Stomach (tissue), 9 donors: ENCODE results near the gene GPR25. TPM values are rescaled to one million over a fixed set of nuclear protein-coding genes. Genes with fewer than 3 reads are reported as not detected.

Experiments
- DNase-seq, 2 donors: peaks; one replicate each; pipeline versions ENCODE4 v3.0.0 to v3.0.0-alpha.2; 2013 to 2019
- H3K27ac ChIP-seq, 5 donors: fragments of 200-600 bp in 4 of 5; sonication (generic) in 4 of 5; one replicate each; pipeline ENCODE4 v1.5.1; 2013 to 2019; ENCODE audit warnings: mild to moderate bottlenecking in 1 of 5, moderate library complexity in 1 of 5
- H3K27me3 ChIP-seq, 3 donors: fragments of 200-600 bp; sonication (generic); one replicate each; pipeline ENCODE4 v1.5.1; 2017 to 2019; ENCODE audit warnings: mixed run types in 1 of 3
- H3K36me3 ChIP-seq, 4 donors: fragments of 200-600 bp; sonication (generic); 1 replicate in 3 of 4; 2 replicates in 1 of 4; pipeline ENCODE4 v1.5.1; 2016 to 2019
- H3K4me1 ChIP-seq, 4 donors: fragments of 200-600 bp; sonication (generic); one replicate each; pipeline ENCODE4 v1.5.1; 2016 to 2019
- H3K4me3 ChIP-seq, 4 donors: fragments of 200-600 bp; sonication (generic) in 3 of 4; one replicate each; pipeline ENCODE4 v1.5.1; 2016 to 2019; ENCODE audit warnings: mild to moderate bottlenecking in 1 of 4
- H3K9me3 ChIP-seq, 4 donors: fragments of 200-600 bp; sonication (generic); one replicate each; pipeline ENCODE4 v1.5.1; 2016 to 2019
- CTCF ChIP-seq, 7 experiments: fragments of 450-650 bp in 4 of 7; fragments of 200-600 bp in 3 of 7; sonication (generic) in 3 of 7; IDR thresholded peaks; one replicate each; pipeline ENCODE4 v1.5.1; 2016 to 2019; ENCODE audit warnings: antibody characterized with exemption in 7 of 7, control low read depth in 2 of 7, mild to moderate bottlenecking in 1 of 7
- EP300 ChIP-seq: sonication (generic); formaldehyde crosslinking; IDR thresholded peaks from one replicate; pipeline ENCODE4 v1.6.1; 2017; ENCODE audit warnings: antibody characterized with exemption
- POLR2A ChIP-seq, 4 donors: fragments of 450-650 bp; IDR thresholded peaks; one replicate each; pipeline ENCODE4 v1.6.1; 2016; ENCODE audit warnings: antibody characterized with exemption in 4 of 4, control low read depth in 2 of 4, mild to moderate bottlenecking in 1 of 4, moderate library complexity in 1 of 4
- POLR2AphosphoS5 ChIP-seq, 3 donors: sonication (generic); formaldehyde crosslinking; IDR thresholded peaks; one replicate each; pipeline ENCODE4 v1.6.1; 2016; ENCODE audit warnings: antibody characterized with exemption in 3 of 3
- WGBS, 5 donors: extraction: QIAGEN DNeasy Blood & Tissue Kit in 3 of 5; methylation state at CpG; one replicate each; pipeline versions ENCODE4 v1.1.5 to v1.1.7; 2013 to 2018; 5-methylcytosine and 5-hydroxymethylcytosine counted together
- intact Hi-C: fragments of 100-400 bp; cut with DNase I; formaldehyde crosslinking; loops from one replicate; pipeline ENCODE4 v1.15.1; 2023; ENCODE audit warnings: low total_unique reads
- polyA plus RNA-seq, 3 donors: library from polyadenylated mRNA; stranded (reverse); fragments of 200-250 nt; gene quantifications; one replicate each; pipeline ENCODE4 v1.2.3, GENCODE V29; 2013
- total RNA-seq, 5 donors: library from RNA; depleted of rRNA; stranded (reverse); fragments of >200 nt; gene quantifications; one replicate each; pipeline versions ENCODE4 v1.1.0 to v1.2.3, GENCODE V29; 2014 to 2016
- donor health status: healthy with polysubstance abuse.
- donor health status: Bipolar disorder and iron deficiency.
- donor health status: healthy.

The GPR25 gene
- total and polyA plus RNA-seq, 8 donors = 0.08 to 1.5 (median 0.75) TPM; not detected in 5

GRCh38 chr1:200892546-200892945 is 19.8 kb downstream of the GPR25 start:
- TF ChIP-seq POLR2A (IDR thresholded peaks at IDR 0.05) = no peak
- no peak for TF ChIP-seq EP300
- no peak for TF ChIP-seq CTCF (IDR thresholded peaks at IDR 0.05)
- no peak for TF ChIP-seq POLR2AphosphoS5 (IDR thresholded peaks at IDR 0.05)
- Histone ChIP-seq H3K4me1 (peaks cover 15 to 46% (median 24%) of the 10 kb centered on the region in 4 donors), H3K27ac (peak overlapping the region; percentile 48 to 91 (median 82)), H3K36me3 (no peaks in the 10 kb centered on the region), H3K9me3 (no peaks in the 10 kb centered on the region), H3K27me3 (peaks cover 0 to 40% (median 13%) of the 10 kb centered on the region in 3 donors), H3K4me3 (no peak overlapping the region)
- 64 to 70% (median 66%) methylated on average over 3 to 4 of the region's 4 CpGs for whole genome bisulfite sequencing, 5 donors
- intact Hi-C loops = no loop called here
- no peak for DNase-seq

- Histone ChIP-seq H3K4me1 (peaks cover 15 to 51% (median 24%) of the 10 kb centered on the region in 4 donors), H3K4me3 (no peak overlapping the region), H3K27ac (peak overlapping the region; percentile 82 to 91 (median 84)), H3K9me3 (no peaks in the 10 kb centered on the region), H3K36me3 (peaks cover 0 to 1% (median 0%) of the 10 kb centered on the region in 4 donors), H3K27me3 (peaks cover 0 to 39% (median 13%) of the 10 kb centered on the region in 3 donors)
- intact Hi-C loops = no loop called here
- TF ChIP-seq CTCF (IDR thresholded peaks at IDR 0.05) (no peak), EP300 (no peak), POLR2A (IDR thresholded peaks at IDR 0.05) (no peak), POLR2AphosphoS5 (IDR thresholded peaks at IDR 0.05) (no peak)
- no peak for DNase-seq
Observed at GRCh38 chr1:200892958-200893357, 20.2 kb downstream of the GPR25 start.

GRCh38 chr1:200893411-200893901 is 20.7 kb downstream of the GPR25 start:
- Histone ChIP-seq H3K27me3 (peaks cover 0 to 34% (median 13%) of the 10 kb centered on the region in 3 donors), H3K9me3 (no peaks in the 10 kb centered on the region), H3K4me3 (no peak overlapping the region), H3K4me1 (peaks cover 15 to 54% (median 24%) of the 10 kb centered on the region in 4 donors), H3K27ac (peak overlapping the region; percentile 82 to 91 (median 84)), H3K36me3 (peaks cover 0 to 6% (median 0%) of the 10 kb centered on the region in 4 donors)
- intact Hi-C loops = no loop called here
- 25 to 72% (median 50%) methylated on average over 6 of the region's 6 CpGs for WGBS, 5 donors
- TF ChIP-seq CTCF (IDR thresholded peaks at IDR 0.05) = no peak
- peak in 1 of 3 donors; percentile 22 for TF ChIP-seq POLR2AphosphoS5 (IDR thresholded peaks at IDR 0.05)
- peak in 1 of 2 donors; percentile 91 for DNase-seq

GRCh38 chr1:200894712-200895442 is 22.1 kb downstream of the GPR25 start, which contains the start of gene INAVA:
Gene INAVA, plus strand, starts transcription at chr1:200894900. Its CDS starts 3,501 bp downstream, at chr1:200898401.
- peak within 1 kb of the TSS; percentile 82 to 91 (median 84) for H3K27ac ChIP-seq
- peak in 2 of 3 donors; percentile 96 to 98 for TF ChIP-seq POLR2AphosphoS5 (IDR thresholded peaks at IDR 0.05)
- TF ChIP-seq CTCF (IDR thresholded peaks at IDR 0.05) = no peak
- peak in 1 of 4 donors; percentile 66 for TF ChIP-seq POLR2A (IDR thresholded peaks at IDR 0.05)
- H3K9me3 ChIP-seq = no peaks in the 10 kb centered on the region
- intact Hi-C loops = no loop called here
- peak; percentile 80 to 91 for DNase-seq
- H3K36me3 ChIP-seq = peaks cover 2 to 19% (median 7%) of the 10 kb centered on the region in 4 donors
- H3K4me1 ChIP-seq = peaks cover 15 to 51% (median 25%) of the 10 kb centered on the region in 4 donors
- peak within 1 kb of the TSS; percentile 35 to 52 (median 42) for H3K4me3 ChIP-seq
- 39 to 77% (median 47%) methylated on average over 10 to 15 of the region's 15 CpGs for WGBS, 5 donors
- peaks cover 0 to 22% (median 13%) of the 10 kb centered on the region in 3 donors for H3K27me3 ChIP-seq
